Measurements from ENCODE around the gene PCDH11X. TPM values are rescaled to one million over a fixed set of nuclear protein-coding genes. Genes with fewer than 3 reads are reported as not detected.
"Not testable (repeated sequence)": the region's sequence is repeated elsewhere in the genome, so short reads cannot be mapped to it uniquely, and the experiment has no call there.

PCDH11X gene
- total RNA-seq, 1 donor from 2014 or later = not detected

DNA sequence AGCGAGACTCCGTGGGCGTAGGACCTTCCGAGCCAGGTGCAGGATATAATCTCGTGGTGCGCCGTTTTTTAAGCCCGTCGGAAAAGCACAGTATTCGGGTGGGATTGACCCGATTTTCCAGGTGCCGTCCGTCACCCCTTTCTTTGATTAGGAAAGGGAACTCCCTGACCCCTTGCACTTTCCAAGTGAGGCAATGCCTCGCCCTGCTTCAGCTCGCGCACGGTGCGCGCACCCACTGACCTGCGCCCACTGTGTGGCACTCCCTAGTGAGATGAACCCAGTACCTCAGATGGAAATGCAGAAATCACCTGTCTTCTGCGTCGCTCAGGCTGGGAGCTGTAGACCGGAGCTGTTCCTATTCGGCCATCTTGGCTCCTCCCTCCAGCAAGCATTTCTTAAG is 46.1 kb downstream of the PCDH11X start:
- H3K4me1 Mint-ChIP-seq (ENCODE audit: unreplicated experiment); DNase-seq (ENCODE audit: extremely low spot score, unreplicated experiment); H3K9me3 Mint-ChIP-seq (ENCODE audit: unreplicated experiment); H3K27me3 Mint-ChIP-seq (ENCODE audit: unreplicated experiment); H3K4me3 Mint-ChIP-seq (ENCODE audit: unreplicated experiment); H3K36me3 Mint-ChIP-seq (ENCODE audit: unreplicated experiment); H3K27ac Mint-ChIP-seq (ENCODE audit: unreplicated experiment): not testable (repeated sequence)
